WI38 (cell line): ENCODE results near the gene KCNQ2.

Experiments
- H3K4me3 ChIP-seq: 2 replicates; pipeline ENCODE4 v1.5.1; 2011; ENCODE audit warnings: low read depth, mild to moderate bottlenecking, control low read depth, low read length
- TF ChIP-seq, protein P1 (sequence below): IDR thresholded peaks from 2 replicates; pipeline ENCODE4 v1.5.1; 2012; ENCODE audit warnings: low read depth, mild to moderate bottlenecking, control low read depth, low read length

The KCNQ2 gene

DNA sequence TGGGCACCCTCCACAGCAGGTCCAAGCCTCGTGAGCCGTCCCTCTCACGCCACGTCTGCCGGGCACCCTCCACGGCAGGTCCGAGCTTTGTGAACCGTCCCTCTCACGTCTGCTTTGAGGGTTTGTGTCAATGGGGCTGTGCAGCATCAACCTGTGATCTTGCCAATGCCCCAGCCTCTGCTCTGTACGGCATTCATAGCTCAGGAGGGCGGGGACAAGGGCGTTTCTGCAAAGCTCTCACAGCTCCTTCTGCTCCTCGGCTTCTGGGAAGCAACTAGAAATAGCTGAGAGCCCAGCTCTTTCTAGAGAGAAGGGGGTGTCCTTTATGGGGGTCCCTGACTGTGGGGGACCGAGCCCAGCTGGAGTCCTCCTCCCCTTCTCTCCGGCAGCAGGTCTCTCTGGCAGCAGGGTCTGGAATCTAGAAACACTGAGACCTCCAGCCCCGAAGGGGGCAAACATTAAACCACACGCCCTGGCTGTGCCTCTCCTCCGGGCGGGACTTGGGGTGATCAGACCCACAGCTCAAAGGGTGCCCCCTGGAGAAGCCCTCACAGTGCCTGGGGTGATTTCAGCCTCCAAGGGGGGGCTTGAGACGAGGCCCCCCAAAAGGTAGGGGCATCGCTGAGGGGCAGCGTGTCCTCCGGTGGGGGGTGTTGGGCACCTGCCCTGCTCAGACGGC, 70.1 kb downstream of the KCNQ2 start:
- H3K4me3 ChIP-seq = no peak overlapping the region
- TF ChIP-seq, protein P1, sequence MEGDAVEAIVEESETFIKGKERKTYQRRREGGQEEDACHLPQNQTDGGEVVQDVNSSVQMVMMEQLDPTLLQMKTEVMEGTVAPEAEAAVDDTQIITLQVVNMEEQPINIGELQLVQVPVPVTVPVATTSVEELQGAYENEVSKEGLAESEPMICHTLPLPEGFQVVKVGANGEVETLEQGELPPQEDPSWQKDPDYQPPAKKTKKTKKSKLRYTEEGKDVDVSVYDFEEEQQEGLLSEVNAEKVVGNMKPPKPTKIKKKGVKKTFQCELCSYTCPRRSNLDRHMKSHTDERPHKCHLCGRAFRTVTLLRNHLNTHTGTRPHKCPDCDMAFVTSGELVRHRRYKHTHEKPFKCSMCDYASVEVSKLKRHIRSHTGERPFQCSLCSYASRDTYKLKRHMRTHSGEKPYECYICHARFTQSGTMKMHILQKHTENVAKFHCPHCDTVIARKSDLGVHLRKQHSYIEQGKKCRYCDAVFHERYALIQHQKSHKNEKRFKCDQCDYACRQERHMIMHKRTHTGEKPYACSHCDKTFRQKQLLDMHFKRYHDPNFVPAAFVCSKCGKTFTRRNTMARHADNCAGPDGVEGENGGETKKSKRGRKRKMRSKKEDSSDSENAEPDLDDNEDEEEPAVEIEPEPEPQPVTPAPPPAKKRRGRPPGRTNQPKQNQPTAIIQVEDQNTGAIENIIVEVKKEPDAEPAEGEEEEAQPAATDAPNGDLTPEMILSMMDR = no peak

DNA sequence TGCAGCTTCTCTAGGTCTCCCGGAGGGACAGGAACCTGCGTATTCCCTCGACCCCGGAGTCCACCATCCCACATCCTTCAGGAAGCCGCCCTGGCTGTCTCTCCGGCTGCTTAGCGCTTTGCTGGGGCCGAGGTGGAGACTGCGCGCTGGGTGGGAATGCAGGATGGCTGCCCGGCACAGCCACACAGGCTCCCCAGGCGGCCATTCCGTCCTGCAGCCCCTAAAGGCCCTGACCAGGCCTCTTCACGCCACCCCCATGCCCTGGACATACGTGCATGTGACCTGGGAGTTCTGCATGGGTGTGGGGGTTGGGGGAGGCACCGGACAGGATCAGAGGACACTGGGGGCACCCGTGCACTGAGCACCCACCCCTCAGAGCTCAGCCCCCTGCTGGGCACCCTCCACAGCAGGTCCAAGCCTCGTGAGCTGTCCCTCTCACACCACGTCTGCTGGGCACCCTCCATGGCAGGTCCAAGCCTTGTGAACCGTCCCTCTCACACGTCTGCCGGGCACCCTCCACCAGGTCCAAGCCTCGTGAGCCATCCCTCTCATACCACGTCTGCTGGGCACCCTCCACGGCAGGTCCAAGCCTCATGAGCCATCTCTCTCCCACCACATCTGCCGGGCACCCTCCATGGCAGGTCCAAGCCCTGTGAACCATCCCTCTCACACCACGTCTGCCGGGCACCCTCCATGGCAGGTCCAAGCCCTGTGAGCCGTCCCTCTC, 70.9 kb downstream of the KCNQ2 start:
- TF ChIP-seq, protein P1 = no peak

DNA sequence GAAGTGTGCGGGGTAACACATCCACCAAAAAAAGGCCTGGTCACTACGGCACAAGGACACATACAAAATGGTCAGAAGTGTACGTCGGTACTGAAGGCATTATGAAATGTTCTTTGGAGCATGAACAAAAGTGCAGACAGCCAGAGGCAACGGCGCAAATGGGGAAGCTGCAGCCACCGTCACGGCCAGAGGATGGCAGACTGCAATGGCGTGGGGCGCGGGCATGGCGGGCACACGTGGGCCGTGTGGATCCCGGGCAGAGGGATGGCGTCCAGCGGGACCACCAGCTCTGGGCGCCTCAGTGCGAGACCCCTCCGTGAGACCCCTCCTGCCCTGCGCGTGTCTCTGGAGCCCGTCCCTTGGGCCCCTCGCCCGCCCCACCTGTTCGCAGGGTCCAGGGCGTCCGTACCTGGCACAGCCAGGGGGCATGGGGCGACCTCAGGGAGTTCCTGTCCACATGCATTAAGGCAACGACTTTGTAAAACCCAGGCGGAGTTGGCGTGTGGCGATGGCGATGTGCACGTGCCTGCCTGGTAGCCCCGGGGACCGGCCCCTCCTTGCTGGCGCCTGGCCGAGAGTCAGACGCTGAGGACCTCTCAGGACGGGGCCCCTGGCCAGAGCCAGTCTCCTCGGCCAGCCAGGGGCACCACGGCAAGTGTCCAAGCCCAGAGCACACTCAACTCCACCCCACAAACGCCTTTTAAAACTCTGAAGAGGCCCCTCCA, 71.8 kb downstream of the KCNQ2 start:
- TF ChIP-seq, protein P1 = no peak
- no peak overlapping the region for H3K4me3 ChIP-seq

More for the DNA sequence above, 70.9 kb downstream of the KCNQ2 start:
- no peak overlapping the region for H3K4me3 ChIP-seq

DNA sequence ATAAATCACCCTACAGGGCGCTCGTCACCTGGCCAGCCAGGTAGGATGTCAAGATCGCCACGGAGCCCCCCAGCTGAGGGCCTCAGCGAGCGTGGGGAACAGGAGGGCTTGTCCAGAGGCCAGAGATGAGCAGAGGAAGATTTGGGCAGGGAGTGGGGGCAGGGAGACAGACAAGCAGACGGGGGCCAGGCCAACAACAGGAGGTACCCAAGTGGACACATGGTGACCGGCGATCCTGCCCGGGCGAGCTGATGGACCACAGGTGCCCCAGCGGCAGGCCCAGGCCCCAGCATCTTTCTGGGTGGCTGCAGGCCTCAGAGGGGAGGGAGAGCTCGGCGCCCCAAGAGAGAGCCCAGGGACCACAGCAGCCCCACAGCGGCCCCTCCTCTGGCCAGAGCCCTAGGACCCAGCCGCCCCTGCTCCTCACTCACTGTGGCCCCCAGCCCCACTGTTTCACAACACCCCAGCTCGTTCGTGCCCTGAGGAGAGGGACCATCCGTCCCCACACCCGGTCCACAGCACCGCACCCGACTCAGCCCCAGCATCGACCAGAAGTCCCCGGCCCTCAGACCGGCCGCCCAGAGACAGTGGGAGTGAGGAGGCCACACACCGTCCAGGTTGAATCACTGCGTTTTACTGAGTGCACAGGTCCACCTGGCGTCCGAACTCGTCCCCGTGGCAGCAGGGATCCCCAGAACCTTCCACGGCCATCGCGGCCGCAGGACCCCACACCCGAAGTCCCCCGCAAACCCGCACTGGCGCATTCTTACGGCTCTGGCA, 72.7 kb downstream of the KCNQ2 start:
- H3K4me3 ChIP-seq = no peak overlapping the region
- TF ChIP-seq, protein P1 = no peak

DNA sequence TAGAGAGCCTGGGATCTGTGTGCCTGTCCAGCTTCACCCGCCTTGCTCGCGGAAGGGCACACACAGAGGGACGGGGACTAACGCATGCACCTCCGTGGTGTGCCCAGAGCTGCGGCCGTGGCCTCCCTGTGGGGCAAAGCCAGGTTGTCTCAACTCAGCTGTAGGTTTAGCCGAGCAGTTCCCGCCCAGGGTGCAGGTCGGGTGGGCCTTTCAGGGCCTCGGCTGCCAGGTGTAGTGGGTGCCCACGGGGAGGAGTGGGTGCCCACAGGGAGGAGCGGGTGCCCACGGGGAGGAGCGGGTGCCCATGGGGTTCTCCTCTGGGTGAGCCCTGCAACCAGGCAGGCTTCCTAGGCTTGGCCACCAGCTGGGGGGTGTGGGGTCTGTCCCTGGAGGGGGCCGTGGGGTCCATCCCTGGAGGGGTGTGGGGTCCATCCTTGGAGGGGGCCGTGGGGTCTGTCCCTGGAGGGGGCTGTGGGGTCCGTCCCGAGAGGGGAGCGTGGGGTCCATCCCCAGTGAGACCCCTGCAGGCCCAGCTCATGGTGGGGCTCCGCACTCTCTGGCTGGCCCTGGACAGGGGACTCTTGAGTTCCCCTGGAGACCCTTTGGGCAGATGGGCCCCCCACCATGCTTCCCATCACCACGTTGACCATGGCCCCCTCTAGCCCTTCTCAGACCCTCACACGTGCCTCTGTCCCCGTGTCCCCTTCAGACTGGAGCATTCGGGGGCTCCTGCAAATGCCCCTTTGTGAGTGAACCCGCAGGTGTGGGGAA, 73.5 kb downstream of the KCNQ2 start:
- TF ChIP-seq, protein P1 = no peak
- no peak overlapping the region for H3K4me3 ChIP-seq

DNA sequence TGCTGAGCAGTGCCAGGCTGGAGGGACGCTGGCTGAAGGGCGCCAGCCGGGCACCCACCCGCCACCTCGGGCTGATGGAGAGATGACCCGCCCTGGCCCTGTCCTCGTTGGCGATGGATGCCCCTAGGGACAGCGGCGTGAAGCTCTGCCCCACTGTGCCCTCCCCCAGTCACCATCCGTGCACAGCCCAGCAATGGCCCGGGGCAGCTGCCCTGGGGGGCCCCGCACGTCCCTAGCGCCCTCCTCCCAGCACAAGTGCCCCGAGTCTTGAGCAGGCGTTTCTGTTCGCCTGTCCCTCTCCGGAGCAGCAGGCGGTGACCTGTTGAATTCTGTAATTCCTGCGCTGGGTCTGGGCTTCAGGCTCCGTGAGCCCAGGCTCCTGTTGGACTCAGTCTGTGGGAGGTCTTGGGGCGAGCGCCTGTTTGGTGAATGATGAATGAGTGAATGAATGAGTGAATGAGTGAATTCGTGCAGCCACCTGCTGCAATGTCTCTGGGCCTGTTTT, 74.5 kb downstream of the KCNQ2 start:
- no peak overlapping the region for H3K4me3 ChIP-seq
- TF ChIP-seq, protein P1 = no peak
